B cell (primary cell): ENCODE measurements around the gene CDHR3. TPM values are rescaled to one million over a fixed set of nuclear protein-coding genes. Genes with fewer than 3 reads are reported as not detected.

Experiments
- ATAC-seq: fragments of 200-7000 bp; cut with Tn5 transposase; one replicate; pipeline ENCODE4 v1.10.0; 2021; ENCODE audit warnings: low read depth, mild to moderate bottlenecking, moderate number of reproducible peaks, moderate library complexity
- CTCF ChIA-PET: fragments of 350-600 bp; sonication (Branson Sonifier 250); formaldehyde crosslinking; loops from one replicate; lab custom pipeline; 2021; ENCODE audit warnings: antibody characterized with exemption, inconsistent platforms; lab: Charles Lee
- POLR2A ChIA-PET: fragments of 350-600 bp; sonication (Branson Sonifier 250); formaldehyde crosslinking; loops from one replicate; lab custom pipeline; 2021; ENCODE audit warnings: antibody characterized with exemption; lab: Charles Lee
- DNase-seq: peaks from one replicate; pipeline ENCODE4 v3.0.0; 2013
- H2AFZ ChIP-seq: 2 replicates; pipeline ENCODE4 v1.6.1; 2012; ENCODE audit warnings: mild to moderate bottlenecking, low read depth, low read length; ENCODE audit not compliant: insufficient read depth, poor library complexity, severe bottlenecking
- H3K27ac ChIP-seq, 2 donors: 1 replicate in 1 of 2; 2 replicates in 1 of 2; pipeline ENCODE4 v1.5.1; 2012 to 2013; ENCODE audit warnings: low read length in 2 of 2, mild to moderate bottlenecking in 2 of 2, moderate library complexity in 1 of 2
- H3K27me3 ChIP-seq, 4 experiments: fragments of 200-600 bp in 1 of 4; sonication (generic) in 1 of 4; replicated peaks in 1 of 4; 1 replicate in 2 of 4; 2 replicates in 2 of 4; pipeline versions ENCODE4 v1.6.1 to v1.7.0; 2013 to 2016; ENCODE audit warnings: low read length in 3 of 4, mild to moderate bottlenecking in 2 of 4, mixed read lengths in 1 of 4, moderate library complexity in 1 of 4; ENCODE audit not compliant: insufficient read depth in 4 of 4, control insufficient read depth in 3 of 4; ENCODE audit errors: control extremely low read depth in 1 of 4
- H3K36me3 ChIP-seq, 2 experiments: replicated peaks in 1 of 2; 1 replicate in 1 of 2; 2 replicates in 1 of 2; pipeline versions ENCODE4 v1.6.1 to v1.7.1; 2013; ENCODE audit warnings: low read length in 1 of 2; ENCODE audit not compliant: insufficient read depth in 2 of 2, control insufficient read depth in 1 of 2; ENCODE audit errors: control extremely low read depth in 1 of 2, extremely low read depth in 1 of 2
- H3K4me1 ChIP-seq, 2 donors: fragments of 200-600 bp in 1 of 2; sonication (generic) in 1 of 2; 1 replicate in 1 of 2; 2 replicates in 1 of 2; pipeline versions ENCODE4 v1.5.1 to v1.6.1; 2013 to 2017; ENCODE audit warnings: low read length in 2 of 2; ENCODE audit not compliant: control insufficient read depth in 2 of 2, insufficient read depth in 2 of 2
- H3K4me2 ChIP-seq: replicated peaks from 2 replicates; pipeline ENCODE3; 2012; ENCODE audit warnings: mild to moderate bottlenecking, low read depth, low read length; ENCODE audit not compliant: poor library complexity, severe bottlenecking
- H3K4me3 ChIP-seq, 5 experiments: fragments of 200-600 bp in 1 of 5; sonication (generic) in 1 of 5; 1 replicate in 3 of 5; 2 replicates in 2 of 5; pipeline versions ENCODE4 v1.5.1 to v1.7.0; 2011 to 2016; ENCODE audit warnings: low read length in 4 of 5, mild to moderate bottlenecking in 4 of 5, low read depth in 2 of 5, control low read depth in 1 of 5, moderate library complexity in 1 of 5; ENCODE audit not compliant: insufficient read depth in 1 of 5; ENCODE audit errors: control extremely low read depth in 1 of 5, extremely low read depth in 1 of 5
- H3K79me2 ChIP-seq: fragments of 200-600 bp; sonication (generic); one replicate; pipeline ENCODE4 v1.6.0; 2016; ENCODE audit warnings: low read length; ENCODE audit not compliant: control insufficient read depth, insufficient read depth
- H3K9ac ChIP-seq: fragments of 200-600 bp; sonication (generic); 2 replicates; pipeline ENCODE4 v1.6.1; 2017; ENCODE audit warnings: mild to moderate bottlenecking, low read length, moderate library complexity
- H3K9me3 ChIP-seq, 3 donors: one replicate each; pipeline versions ENCODE4 v1.6.1 to v1.7.1; 2013; ENCODE audit warnings: low read length in 2 of 3; ENCODE audit not compliant: control insufficient read depth in 2 of 3, insufficient read depth in 1 of 3; ENCODE audit errors: control extremely low read depth in 1 of 3
- H4K20me1 ChIP-seq: 2 replicates; pipeline ENCODE4 v1.6.0; 2012; ENCODE audit warnings: mild to moderate bottlenecking, low read length; ENCODE audit not compliant: insufficient read depth, control insufficient read depth, poor library complexity, severe bottlenecking
- H3K27ac Mint-ChIP-seq: one replicate; pipeline ENCODE4 v1.8.0; 2021; ENCODE audit warnings: mixed read lengths
- H3K27me3 Mint-ChIP-seq: one replicate; pipeline ENCODE4 v1.8.0; 2021; ENCODE audit warnings: mixed read lengths
- H3K4me1 Mint-ChIP-seq: one replicate; pipeline ENCODE4 v1.8.0; 2021; ENCODE audit warnings: mixed read lengths
- H3K4me3 Mint-ChIP-seq: one replicate; pipeline ENCODE4 v1.8.0; 2021; ENCODE audit warnings: mixed read lengths
- H3K9me3 Mint-ChIP-seq: one replicate; pipeline ENCODE4 v1.8.0; 2022; ENCODE audit warnings: mixed read lengths; ENCODE audit not compliant: insufficient read depth
- EZH2 ChIP-seq: IDR thresholded peaks from 2 replicates; pipeline ENCODE4 v1.6.1; 2012; ENCODE audit warnings: borderline replicate concordance, low read depth, mild to moderate bottlenecking, moderate library complexity, low read length; ENCODE audit not compliant: insufficient read depth, poor library complexity, severe bottlenecking
- WGBS: methylation state at CpG from one replicate; pipeline ENCODE4 v1.1.5; 2013; ENCODE audit warnings: missing lambda C conversion rate; ENCODE audit not compliant: insufficient coverage; 5-methylcytosine and 5-hydroxymethylcytosine counted together
- intact Hi-C: fragments of 100-400 bp; cut with micrococcal nuclease; formaldehyde crosslinking; loops from one replicate; pipeline ENCODE4 v1.10.0; 2022
- polyA plus RNA-seq: library from polyadenylated mRNA; depleted of rRNA; stranded (reverse); fragments of >200 nt; gene quantifications from 2 replicates; pipeline ENCODE4 v1.2.3, GENCODE V29; 2012
- total RNA-seq, 2 donors: library from RNA; stranded (reverse); fragments of 120-200 nt in 1 of 2; gene quantifications; 1 replicate in 1 of 2; 2 replicates in 1 of 2; pipeline versions ENCODE4 v1.2.3 to v1.2.4, GENCODE V29; 2013 to 2022
- TF ChIP-seq, protein P1 (sequence below): fragments of 200-600 bp; IDR thresholded peaks from one replicate; pipeline ENCODE4 v1.8.0; 2022; ENCODE audit warnings: antibody characterized with exemption, mild to moderate bottlenecking

Gene CDHR3
- total and polyA plus RNA-seq, 2 donors (not counting 1 experiment from before 2014, with no cell fraction given), result 0.34 to 2.6 TPM

DNA sequence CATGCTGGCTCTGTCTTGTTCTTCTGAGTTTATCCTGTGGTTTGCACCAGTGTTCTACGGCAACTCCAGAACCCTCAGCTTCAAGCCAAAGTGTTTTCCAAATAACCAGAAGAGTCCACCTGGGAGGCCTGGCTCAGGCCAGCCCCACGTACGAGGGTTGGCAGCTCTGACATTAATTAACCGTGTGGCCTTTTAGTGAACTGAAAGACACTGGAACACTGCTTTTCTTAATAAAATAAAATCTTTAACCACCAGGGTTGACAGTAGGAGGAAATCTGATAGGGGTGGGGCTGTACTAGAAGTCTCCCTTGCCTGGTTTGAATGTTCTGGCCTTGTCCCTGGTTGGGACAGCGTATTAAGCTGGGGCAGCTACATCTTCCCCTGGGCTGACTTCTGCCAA lies 84.1 kb downstream of the CDHR3 start:
- DNase-seq, result no peak
- no peak for TF ChIP-seq EZH2
- TF ChIP-seq, protein P1, sequence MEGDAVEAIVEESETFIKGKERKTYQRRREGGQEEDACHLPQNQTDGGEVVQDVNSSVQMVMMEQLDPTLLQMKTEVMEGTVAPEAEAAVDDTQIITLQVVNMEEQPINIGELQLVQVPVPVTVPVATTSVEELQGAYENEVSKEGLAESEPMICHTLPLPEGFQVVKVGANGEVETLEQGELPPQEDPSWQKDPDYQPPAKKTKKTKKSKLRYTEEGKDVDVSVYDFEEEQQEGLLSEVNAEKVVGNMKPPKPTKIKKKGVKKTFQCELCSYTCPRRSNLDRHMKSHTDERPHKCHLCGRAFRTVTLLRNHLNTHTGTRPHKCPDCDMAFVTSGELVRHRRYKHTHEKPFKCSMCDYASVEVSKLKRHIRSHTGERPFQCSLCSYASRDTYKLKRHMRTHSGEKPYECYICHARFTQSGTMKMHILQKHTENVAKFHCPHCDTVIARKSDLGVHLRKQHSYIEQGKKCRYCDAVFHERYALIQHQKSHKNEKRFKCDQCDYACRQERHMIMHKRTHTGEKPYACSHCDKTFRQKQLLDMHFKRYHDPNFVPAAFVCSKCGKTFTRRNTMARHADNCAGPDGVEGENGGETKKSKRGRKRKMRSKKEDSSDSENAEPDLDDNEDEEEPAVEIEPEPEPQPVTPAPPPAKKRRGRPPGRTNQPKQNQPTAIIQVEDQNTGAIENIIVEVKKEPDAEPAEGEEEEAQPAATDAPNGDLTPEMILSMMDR, result no peak
- H3K27me3 ChIP-seq, result no peaks in the 10 kb centered on the region
- H3K27ac ChIP-seq, result no peak overlapping the region
- H3K4me3 ChIP-seq, result no peak overlapping the region
- Mint-ChIP-seq H3K27ac (no peak overlapping the region), H3K27me3 (no peaks in the 10 kb centered on the region), H3K4me3 (no peak overlapping the region), H3K9me3 (no peaks in the 10 kb centered on the region), H3K4me1 (peaks cover 32% of the 10 kb centered on the region)
- no peak overlapping the region for H2AFZ ChIP-seq
- ChIA-PET POLR2A (no interaction called here), CTCF (interaction anchor here (0.6 to 13.9 kb wide), 11 partner anchors 10 to 414 kb away, joined by 3 to 216 read pairs (median 6); no protein-coding TSS in a partner anchor)
- no peaks in the 10 kb centered on the region for H3K79me2 ChIP-seq
- peaks cover 19 to 30% of the 10 kb centered on the region in 2 donors for H3K4me1 ChIP-seq
- H3K9me3 ChIP-seq, result no peaks in the 10 kb centered on the region
- H3K36me3 ChIP-seq, result no peaks in the 10 kb centered on the region
- no peak overlapping the region for H3K4me2 ChIP-seq
- ATAC-seq, result no peak
- 100% methylated on average over 2 of the region's 5 CpGs for WGBS
- no peak overlapping the region for H3K9ac ChIP-seq
- intact Hi-C loops, result loop anchor here (10.0 kb wide), 1 partner anchor 362 kb away; no protein-coding TSS in a partner anchor
- no peaks in the 10 kb centered on the region for H4K20me1 ChIP-seq

DNA sequence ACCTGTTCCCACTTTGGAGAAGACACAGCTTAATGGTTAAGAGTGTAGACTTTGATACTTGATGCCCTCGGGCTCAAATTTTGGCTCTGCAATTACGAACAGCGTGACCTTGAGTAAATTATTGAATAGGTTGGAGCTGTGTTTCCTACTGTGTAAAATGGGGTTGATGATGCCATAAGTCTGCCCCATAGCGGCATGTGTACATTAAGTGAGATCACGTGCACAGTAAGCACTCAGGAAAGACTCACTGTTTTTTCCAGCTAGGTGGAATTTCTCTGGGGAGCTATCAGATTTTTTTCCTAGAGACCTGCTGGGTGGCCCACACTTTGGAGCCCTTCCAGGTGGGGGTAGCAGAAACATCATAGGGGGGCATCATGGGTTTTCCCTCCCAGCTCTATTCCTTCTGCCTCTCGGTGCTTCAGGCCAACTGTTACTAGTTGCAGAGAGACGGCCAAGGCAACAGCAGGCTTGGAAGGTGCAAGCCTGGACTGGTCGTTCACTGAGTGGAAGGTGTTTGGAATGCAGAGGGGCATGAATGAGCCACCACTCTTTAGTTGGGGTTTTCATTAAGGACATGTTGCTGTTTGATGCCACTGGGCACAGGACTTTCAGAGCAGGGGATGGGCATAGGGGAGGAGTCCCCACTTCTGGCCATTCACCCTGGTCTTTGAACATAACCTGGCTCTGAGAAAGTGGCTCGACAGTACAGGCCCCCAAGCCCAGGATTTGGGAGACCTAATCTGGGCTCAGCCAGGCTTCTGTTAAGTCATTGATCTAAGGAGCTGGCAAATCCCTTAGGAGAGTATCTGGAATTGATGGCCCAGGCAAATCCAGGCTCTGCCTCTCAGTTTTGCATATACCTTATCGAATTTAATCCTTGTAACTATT lies 85.0 kb downstream of the CDHR3 start:
- Histone ChIP-seq H3K4me1 (peaks cover 14 to 24% of the 10 kb centered on the region in 2 donors), H4K20me1 (no peaks in the 10 kb centered on the region), H3K79me2 (no peaks in the 10 kb centered on the region), H3K9ac (no peak overlapping the region), H2AFZ (no peak overlapping the region), H3K9me3 (no peaks in the 10 kb centered on the region), H3K27ac (no peak overlapping the region), H3K36me3 (no peaks in the 10 kb centered on the region), H3K4me2 (no peak overlapping the region), H3K27me3 (no peaks in the 10 kb centered on the region), H3K4me3 (no peak overlapping the region)
- Mint-ChIP-seq H3K27me3 (no peaks in the 10 kb centered on the region), H3K9me3 (no peaks in the 10 kb centered on the region), H3K27ac (no peak overlapping the region), H3K4me3 (no peak overlapping the region), H3K4me1 (peaks cover 31% of the 10 kb centered on the region)
- ChIA-PET POLR2A (no interaction called here), CTCF (interaction anchor here (1.6 to 13.9 kb wide), 7 partner anchors 9 to 393 kb away, joined by 3 to 216 read pairs (median 11); no protein-coding TSS in a partner anchor)
- intact Hi-C loops, result loop anchor here (10.0 kb wide), 1 partner anchor 363 kb away; no protein-coding TSS in a partner anchor
- WGBS, result 86% methylated on average over 8 of the region's 10 CpGs
- TF ChIP-seq EZH2, result no peak
- TF ChIP-seq, protein P1, result no peak
- no peak for ATAC-seq
- no peak for DNase-seq
